H1 (cell line): ENCODE results near the gene SH3D19. TPM values are rescaled to one million over a fixed set of nuclear protein-coding genes. Genes with fewer than 3 reads are reported as not detected.

Source experiments
- CHD7 ChIP-seq: fragments of 300-600 bp; sonication (generic); IDR thresholded peaks from 2 replicates; pipeline ENCODE4 v1.7.1; 2012; ENCODE audit warnings: low read length, moderate library complexity, mild to moderate bottlenecking, inconsistent platforms; ENCODE audit not compliant: insufficient replicate concordance
- GABPA ChIP-seq: IDR thresholded peaks from 2 replicates; pipeline ENCODE4 v1.6.1; 2011; ENCODE audit warnings: mild to moderate bottlenecking, low read length, moderate library complexity, borderline replicate concordance; ENCODE audit not compliant: insufficient read depth
- KDM5A ChIP-seq: fragments of 200-600 bp; IDR thresholded peaks from 2 replicates; pipeline ENCODE4 v1.7.1; 2012; ENCODE audit warnings: mild to moderate bottlenecking, low read length, inconsistent platforms, mixed read lengths
- MAFK ChIP-seq: IDR thresholded peaks from 2 replicates; pipeline ENCODE4 v1.6.1; 2012; ENCODE audit warnings: low read depth, mild to moderate bottlenecking, improper control_type of control experiment, low read length
- POLR2AphosphoS5 ChIP-seq: IDR thresholded peaks from 2 replicates; pipeline ENCODE4 v1.6.1; 2011; ENCODE audit warnings: low read depth, low read length
- RFX5 ChIP-seq: IDR thresholded peaks from 2 replicates; pipeline ENCODE4 v1.6.1; 2011; ENCODE audit warnings: low read depth, low read length, improper control_type of control experiment, borderline replicate concordance
- SAP30 ChIP-seq: fragments of 300-600 bp; sonication (generic); IDR thresholded peaks from 2 replicates; pipeline ENCODE4 v1.7.1; 2012; ENCODE audit warnings: low read length, moderate library complexity, mild to moderate bottlenecking, inconsistent platforms; ENCODE audit not compliant: insufficient read depth, insufficient replicate concordance
- SIRT6 ChIP-seq: IDR thresholded peaks from one replicate; pipeline ENCODE4 v1.7.1; 2012; ENCODE audit warnings: low read length, inconsistent platforms
- polyA plus RNA-seq, 7 experiments: library from polyadenylated mRNA; depleted of rRNA in 3 of 7; stranded (reverse) in 5 of 7; unstranded in 2 of 7; fragments of >200 nt in 5 of 7; fragments of 200-250 nt in 2 of 7; gene quantifications; 1 replicate in 5 of 7; 2 replicates in 1 of 7; 4 replicates in 1 of 7; pipeline versions ENCODE4 v1.2.1 to v1.2.3, GENCODE V29; 2011 to 2013; ENCODE audit warnings: missing spikeins in 2 of 7, mixed read lengths in 2 of 7
- total RNA-seq: library from RNA; stranded (reverse); fragmentation: NEBNext Ultra II Directional; extraction: Animal tissue kit (Norgen Biotek cat#: 25700); gene quantifications from 2 replicates; pipeline ENCODE4 v1.2.1, GENCODE V29; 2021
- TF ChIP-seq, protein P1 (sequence below), 3 experiments: IDR thresholded peaks; 1 replicate in 2 of 3; 2 replicates in 1 of 3; pipeline versions ENCODE4 v1.5.1 to v1.6.1; 2011; ENCODE audit warnings: low read length in 3 of 3, mild to moderate bottlenecking in 3 of 3, inconsistent platforms in 2 of 3, low read depth in 1 of 3, moderate library complexity in 1 of 3; ENCODE audit not compliant: insufficient read depth in 1 of 3; ENCODE audit errors: control extremely low read depth in 1 of 3

SH3D19 gene
- total and polyA plus RNA-seq, 2 of the 8 experiments (the other 6 are each of a cell fraction or from before 2014, with no cell fraction given), result 11.7 to 51.3 TPM

DNA sequence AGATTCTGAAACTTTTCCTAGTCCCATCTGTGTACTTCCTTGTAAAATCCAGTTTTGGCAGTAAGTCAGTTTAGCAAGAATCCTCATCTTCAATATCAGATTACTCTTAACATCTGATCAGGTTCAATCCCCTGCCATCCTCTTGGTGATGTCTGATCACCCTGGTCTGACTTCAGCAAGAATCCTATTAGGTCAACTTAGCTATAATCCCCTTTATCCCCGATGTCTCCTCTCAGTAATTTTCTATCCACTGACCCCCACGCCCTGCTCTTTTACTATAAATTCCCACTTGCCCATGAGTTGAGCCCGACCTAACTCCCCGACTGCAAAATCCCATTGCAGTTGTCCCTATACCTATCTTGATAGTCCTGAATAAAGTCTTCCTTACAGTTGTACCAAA lies 106.3 kb downstream of the SH3D19 start (continued):
- TF ChIP-seq CHD7, result no peak
- no peak for TF ChIP-seq RFX5
- no peak for TF ChIP-seq GABPA
- TF ChIP-seq, protein P1, sequence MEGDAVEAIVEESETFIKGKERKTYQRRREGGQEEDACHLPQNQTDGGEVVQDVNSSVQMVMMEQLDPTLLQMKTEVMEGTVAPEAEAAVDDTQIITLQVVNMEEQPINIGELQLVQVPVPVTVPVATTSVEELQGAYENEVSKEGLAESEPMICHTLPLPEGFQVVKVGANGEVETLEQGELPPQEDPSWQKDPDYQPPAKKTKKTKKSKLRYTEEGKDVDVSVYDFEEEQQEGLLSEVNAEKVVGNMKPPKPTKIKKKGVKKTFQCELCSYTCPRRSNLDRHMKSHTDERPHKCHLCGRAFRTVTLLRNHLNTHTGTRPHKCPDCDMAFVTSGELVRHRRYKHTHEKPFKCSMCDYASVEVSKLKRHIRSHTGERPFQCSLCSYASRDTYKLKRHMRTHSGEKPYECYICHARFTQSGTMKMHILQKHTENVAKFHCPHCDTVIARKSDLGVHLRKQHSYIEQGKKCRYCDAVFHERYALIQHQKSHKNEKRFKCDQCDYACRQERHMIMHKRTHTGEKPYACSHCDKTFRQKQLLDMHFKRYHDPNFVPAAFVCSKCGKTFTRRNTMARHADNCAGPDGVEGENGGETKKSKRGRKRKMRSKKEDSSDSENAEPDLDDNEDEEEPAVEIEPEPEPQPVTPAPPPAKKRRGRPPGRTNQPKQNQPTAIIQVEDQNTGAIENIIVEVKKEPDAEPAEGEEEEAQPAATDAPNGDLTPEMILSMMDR (IDR thresholded peaks at IDR 0.05; ENCODE audit: control extremely low read depth in 1 of 3, insufficient read depth in 1 of 3, low read depth in 1 of 3, low read length in 3 of 3), result no peak
- TF ChIP-seq KDM5A, result no peak
- no peak for TF ChIP-seq MAFK
- TF ChIP-seq POLR2AphosphoS5, result no peak
- TF ChIP-seq SIRT6, result no peak
- TF ChIP-seq SAP30, result no peak
- TF ChIP-seq, all 59 proteins: peak for 0
